Left ventricle myocardium inferior (tissue), 1 donor: ENCODE data around the gene KIAA0586. TPM values are rescaled to one million over a fixed set of nuclear protein-coding genes. Genes with fewer than 3 reads are reported as not detected.

Source experiments
- DNase-seq: peaks from one replicate; pipeline ENCODE4 v3.0.0-alpha.2; 2020
- H3K27ac ChIP-seq: fragments of 200-600 bp; replicated peaks from 2 replicates; pipeline ENCODE4 v1.8.0; 2021
- H3K27me3 ChIP-seq: fragments of 200-600 bp; 2 replicates; pipeline ENCODE4 v1.8.0; 2021; ENCODE audit warnings: low read depth
- H3K36me3 ChIP-seq: fragments of 200-600 bp; 2 replicates; pipeline ENCODE4 v1.8.0; 2021
- H3K4me1 ChIP-seq: fragments of 200-600 bp; 2 replicates; pipeline ENCODE4 v1.8.0; 2021
- H3K4me3 ChIP-seq: fragments of 200-600 bp; 2 replicates; pipeline ENCODE4 v1.8.0; 2021; ENCODE audit warnings: mild to moderate bottlenecking, moderate library complexity
- H3K9me3 ChIP-seq: fragments of 200-600 bp; replicated peaks from 2 replicates; pipeline ENCODE4 v1.8.0; 2021
- intact Hi-C: fragments of 100-400 bp; cut with micrococcal nuclease; formaldehyde crosslinking; loops from one replicate; pipeline ENCODE4 v1.11.0; 2022
- total RNA-seq: library from RNA; stranded (reverse); fragmentation: NEBNext Ultra II Directional; extraction: Animal tissue kit (Norgen Biotek cat#: 25700); gene quantifications from one replicate; pipeline ENCODE4 v1.2.1, GENCODE V29; 2021
- TF ChIP-seq, protein P1 (sequence below): fragments of 200-600 bp; IDR thresholded peaks from 2 replicates; pipeline ENCODE4 v1.8.0; 2021; ENCODE audit warnings: antibody characterized with exemption, mild to moderate bottlenecking, borderline replicate concordance
- donor health status: DM: no; HTN: yes; CAD: no; lungs with severe emphysema.

The KIAA0586 gene
- total RNA-seq, 1 donor from 2014 or later: 13.0 TPM

DNA sequence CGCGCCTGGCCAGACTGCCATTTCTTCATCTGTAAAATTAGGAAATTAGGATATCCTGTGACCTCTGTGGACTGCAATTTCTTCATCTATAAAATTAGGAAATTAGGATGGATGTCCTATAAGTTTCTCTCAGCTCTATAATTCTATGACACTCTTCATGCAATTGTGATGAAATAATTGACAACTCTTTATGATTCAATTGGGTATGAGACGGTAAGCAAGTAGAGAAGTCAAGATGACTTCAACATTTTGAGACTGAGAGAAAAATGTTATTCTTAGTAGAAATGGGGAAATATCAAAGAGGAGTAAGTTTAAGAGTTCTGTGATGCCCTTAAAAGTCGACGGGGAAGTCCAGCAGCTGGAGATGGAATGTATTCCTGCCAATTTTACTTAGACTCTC, 12.0 kb downstream of the KIAA0586 start:
- DNase-seq: no peak
- Histone ChIP-seq H3K9me3 (no peaks in the 10 kb centered on the region), H3K27ac (no peak overlapping the region), H3K4me1 (no peaks in the 10 kb centered on the region), H3K27me3 (no peaks in the 10 kb centered on the region), H3K4me3 (no peak overlapping the region), H3K36me3 (peaks cover 86% of the 10 kb centered on the region)
- TF ChIP-seq, protein P1, sequence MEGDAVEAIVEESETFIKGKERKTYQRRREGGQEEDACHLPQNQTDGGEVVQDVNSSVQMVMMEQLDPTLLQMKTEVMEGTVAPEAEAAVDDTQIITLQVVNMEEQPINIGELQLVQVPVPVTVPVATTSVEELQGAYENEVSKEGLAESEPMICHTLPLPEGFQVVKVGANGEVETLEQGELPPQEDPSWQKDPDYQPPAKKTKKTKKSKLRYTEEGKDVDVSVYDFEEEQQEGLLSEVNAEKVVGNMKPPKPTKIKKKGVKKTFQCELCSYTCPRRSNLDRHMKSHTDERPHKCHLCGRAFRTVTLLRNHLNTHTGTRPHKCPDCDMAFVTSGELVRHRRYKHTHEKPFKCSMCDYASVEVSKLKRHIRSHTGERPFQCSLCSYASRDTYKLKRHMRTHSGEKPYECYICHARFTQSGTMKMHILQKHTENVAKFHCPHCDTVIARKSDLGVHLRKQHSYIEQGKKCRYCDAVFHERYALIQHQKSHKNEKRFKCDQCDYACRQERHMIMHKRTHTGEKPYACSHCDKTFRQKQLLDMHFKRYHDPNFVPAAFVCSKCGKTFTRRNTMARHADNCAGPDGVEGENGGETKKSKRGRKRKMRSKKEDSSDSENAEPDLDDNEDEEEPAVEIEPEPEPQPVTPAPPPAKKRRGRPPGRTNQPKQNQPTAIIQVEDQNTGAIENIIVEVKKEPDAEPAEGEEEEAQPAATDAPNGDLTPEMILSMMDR: no peak
- intact Hi-C loops: no loop called here

DNA sequence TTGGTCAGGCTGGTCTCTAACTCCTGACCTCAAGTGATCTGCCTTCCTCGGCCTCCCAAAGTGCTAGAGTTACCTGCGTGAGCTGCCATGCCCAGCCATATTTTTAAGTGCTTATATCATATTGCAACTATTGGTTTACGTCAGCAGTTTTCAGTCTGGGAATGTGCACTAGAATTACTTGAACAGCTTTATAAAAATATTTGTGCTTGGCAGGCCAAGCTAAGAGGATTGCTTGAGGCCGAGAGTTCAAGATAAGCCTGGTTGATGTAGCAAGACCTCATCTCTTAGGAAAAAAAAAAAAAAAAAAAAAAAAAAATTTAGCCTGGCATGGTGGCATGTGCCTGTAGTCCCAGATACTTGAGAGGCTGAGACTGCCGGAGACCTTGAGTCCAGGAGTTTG, 17.1 kb downstream of the KIAA0586 start:
- no peak overlapping the region for H3K4me3 ChIP-seq
- H3K36me3 ChIP-seq: peaks cover 72% of the 10 kb centered on the region
- no peaks in the 10 kb centered on the region for H3K27me3 ChIP-seq
- H3K4me1 ChIP-seq: no peaks in the 10 kb centered on the region
- TF ChIP-seq, protein P1: no peak
- DNase-seq: no peak
- no peaks in the 10 kb centered on the region for H3K9me3 ChIP-seq
- peak overlapping the region; percentile 29 for H3K27ac ChIP-seq
- intact Hi-C loops: no loop called here

DNA sequence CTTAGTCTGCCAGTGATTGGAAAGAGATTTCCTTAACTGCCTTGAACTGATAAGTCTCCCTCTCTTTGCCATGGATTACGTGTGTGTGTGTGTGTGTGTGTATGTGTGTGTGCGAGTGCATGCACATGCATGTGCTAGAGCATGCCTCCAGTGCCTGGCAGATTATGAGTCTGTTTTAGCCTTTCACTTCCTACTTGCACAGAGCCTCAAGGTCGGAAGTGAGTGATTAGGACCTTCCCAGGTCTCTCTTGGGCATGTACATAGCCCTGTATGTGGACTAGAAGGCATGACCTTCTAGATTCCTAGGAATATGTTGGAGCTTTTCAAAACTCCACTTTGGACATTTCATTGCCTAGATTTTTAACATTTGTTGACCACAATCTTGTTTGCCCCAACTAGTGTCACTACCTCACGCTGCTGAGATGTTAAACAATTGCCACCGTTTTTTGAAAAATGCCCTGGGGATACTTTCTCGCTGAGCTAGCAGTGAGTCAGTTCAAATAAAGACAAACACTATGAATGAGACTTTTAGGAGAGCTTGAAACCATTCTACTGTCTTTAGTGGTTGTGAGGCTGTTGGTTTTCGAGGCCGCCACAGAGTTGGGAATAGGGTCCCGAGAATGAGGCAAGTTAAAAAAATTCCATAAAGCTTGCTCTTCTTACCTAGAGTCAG, 28.2 kb downstream of the KIAA0586 start:
- Histone ChIP-seq H3K27me3 (no peaks in the 10 kb centered on the region), H3K9me3 (no peaks in the 10 kb centered on the region), H3K4me3 (no peak overlapping the region), H3K27ac (no peak overlapping the region), H3K36me3 (peaks cover 86% of the 10 kb centered on the region), H3K4me1 (no peaks in the 10 kb centered on the region)
- TF ChIP-seq, protein P1: no peak
- intact Hi-C loops: no loop called here
- DNase-seq: no peak

DNA sequence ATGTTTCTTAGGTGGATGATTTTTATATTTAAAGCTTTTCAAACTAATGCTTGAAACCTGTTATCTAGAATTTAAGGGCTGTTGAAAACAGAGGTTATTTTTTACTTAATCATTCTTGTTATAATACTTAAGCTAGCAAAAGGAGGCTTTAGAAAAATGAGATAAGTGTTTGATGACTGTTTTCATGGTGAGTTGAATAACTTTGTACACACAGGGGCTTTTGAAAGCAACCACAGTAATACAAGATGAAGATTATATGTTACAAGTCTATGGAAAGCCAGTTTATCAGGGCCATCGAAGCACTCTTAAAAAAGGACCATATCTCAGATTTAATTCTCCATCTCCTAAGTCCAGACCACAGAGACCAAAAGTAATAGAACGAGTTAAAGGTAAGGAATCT, 33.3 kb downstream of the KIAA0586 start:
- no peak overlapping the region for H3K27ac ChIP-seq
- no peaks in the 10 kb centered on the region for H3K4me1 ChIP-seq
- intact Hi-C loops: no loop called here
- no peaks in the 10 kb centered on the region for H3K9me3 ChIP-seq
- TF ChIP-seq, protein P1: no peak
- peaks cover 90% of the 10 kb centered on the region for H3K36me3 ChIP-seq
- DNase-seq: no peak
- H3K27me3 ChIP-seq: no peaks in the 10 kb centered on the region
- no peak overlapping the region for H3K4me3 ChIP-seq

DNA sequence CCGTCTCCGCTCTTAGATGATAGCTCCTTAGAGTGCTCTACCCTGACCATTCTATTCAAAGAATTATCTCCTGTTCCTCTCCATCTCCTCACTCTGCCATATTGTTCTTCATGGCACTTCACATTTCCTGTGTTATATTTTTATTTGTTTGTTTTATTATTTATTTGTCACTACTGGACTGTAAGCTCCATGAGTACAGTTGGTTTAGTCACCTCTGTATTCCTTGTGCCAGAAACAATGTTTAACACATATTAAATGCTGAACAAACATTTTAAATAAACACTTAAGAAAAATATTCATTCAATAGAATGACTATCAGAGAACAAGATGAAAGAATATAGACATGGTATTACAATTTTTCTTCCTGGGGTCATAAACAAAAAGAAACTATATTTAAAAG, 35.6 kb downstream of the KIAA0586 start:
- peaks cover 90% of the 10 kb centered on the region for H3K36me3 ChIP-seq
- intact Hi-C loops: no loop called here
- H3K4me1 ChIP-seq: no peaks in the 10 kb centered on the region
- no peaks in the 10 kb centered on the region for H3K9me3 ChIP-seq
- H3K27me3 ChIP-seq: no peaks in the 10 kb centered on the region
- H3K4me3 ChIP-seq: no peak overlapping the region
- no peak for DNase-seq
- H3K27ac ChIP-seq: no peak overlapping the region
- TF ChIP-seq, protein P1: no peak
